Ishikawa (cell line): ENCODE data around the gene HYAL2.

Experiments used
- CREB1 ChIP-seq: IDR thresholded peaks from 2 replicates; pipeline ENCODE4 v1.6.1; 2012; ENCODE audit warnings: low read depth
- EGR1 ChIP-seq: IDR thresholded peaks from 2 replicates; pipeline ENCODE4 v1.6.1; 2012
- FOXM1 ChIP-seq: IDR thresholded peaks from 2 replicates; pipeline ENCODE4 v1.6.1; 2012; ENCODE audit warnings: low read depth, borderline replicate concordance
- RAD21 ChIP-seq: IDR thresholded peaks from 2 replicates; pipeline ENCODE4 v1.6.1; 2012; ENCODE audit warnings: low read depth
- TEAD4 ChIP-seq: IDR thresholded peaks from 2 replicates; pipeline ENCODE4 v1.6.1; 2012
- ZBTB7A ChIP-seq: IDR thresholded peaks from 2 replicates; pipeline ENCODE4 v1.6.1; 2012; ENCODE audit warnings: low read depth

- TF ChIP-seq EGR1 (no peak), TEAD4 (no peak), RAD21 (no peak), ZBTB7A (no peak), CREB1 (no peak), FOXM1 (no peak)
These were observed 24.4 kb downstream of the HYAL2 start for GRCh38 chr3:50297896-50298725.
